AG20443 (cell line): ENCODE measurements around the gene INPP5A.

ENCODE experiments used
- DNase-seq: peaks from one replicate; pipeline ENCODE4 v3.0.0; 2012; ENCODE audit warnings: low spot score, mixed read lengths

The INPP5A gene

GRCh38 chr10:132826524-132827422, 289.2 kb downstream of the INPP5A start:
- no peak for DNase-seq

GRCh38 chr10:132827423-132827789, 289.8 kb downstream of the INPP5A start:
- DNase-seq = no peak

GRCh38 chr10:132827861-132828539, 290.4 kb downstream of the INPP5A start:
- no peak for DNase-seq

GRCh38 chr10:132828681-132829080, 291.1 kb downstream of the INPP5A start:
- DNase-seq = no peak

GRCh38 chr10:132829403-132829802, 291.8 kb downstream of the INPP5A start:
- DNase-seq = no peak

DNA sequence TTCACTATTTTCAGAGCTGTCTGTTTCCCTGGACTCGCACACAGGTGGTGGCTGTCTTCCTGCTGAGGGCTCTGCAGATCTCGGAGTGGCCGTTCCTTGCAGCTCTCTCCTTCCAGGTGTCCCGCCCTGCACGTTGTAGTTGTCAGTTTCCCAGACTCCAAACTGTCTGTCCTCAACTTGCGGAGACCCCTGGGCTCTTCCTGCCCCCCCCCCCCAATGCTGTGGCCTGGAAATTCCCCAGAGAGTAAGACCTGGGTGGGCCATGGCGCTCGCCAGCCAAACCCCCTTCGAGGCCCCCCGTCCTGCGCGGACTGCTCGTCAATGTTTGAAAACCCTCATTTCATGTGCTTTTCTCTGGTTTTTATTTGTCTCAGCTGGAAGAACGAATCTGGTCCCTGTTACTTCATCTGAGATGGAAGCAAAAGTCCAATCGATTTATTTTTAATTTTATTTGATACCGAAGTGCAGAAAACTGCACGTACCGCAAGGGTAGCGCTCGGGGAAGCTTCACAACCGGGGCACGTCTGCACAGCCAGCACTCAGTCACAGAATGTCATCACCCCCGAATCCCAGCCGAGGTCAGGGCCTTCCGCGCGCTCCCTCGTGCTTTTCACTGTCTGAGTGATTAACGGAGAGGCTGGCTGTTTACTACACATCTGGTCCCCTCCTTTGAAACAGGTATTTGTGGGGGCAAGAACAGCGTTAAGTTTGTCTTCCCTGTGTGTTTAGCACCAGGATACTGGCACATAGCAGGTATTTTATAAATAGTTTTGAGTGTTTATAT, 294.8 kb downstream of the INPP5A start:
- DNase-seq = no peak
